Measurements from ENCODE around the gene HOXA9.

- TF ChIP-seq EP300 (IDR thresholded peaks at IDR 0.05), result no peak
- TF ChIP-seq CHD4 (IDR thresholded peaks at IDR 0.05; ENCODE audit: borderline replicate concordance), result no peak
- no peak for TF ChIP-seq CTCF (IDR thresholded peaks at IDR 0.05)
- no peak for TF ChIP-seq SREBF2 (IDR thresholded peaks at IDR 0.05)
Observed at GRCh38 chr7:27176962-27177794, 11.8 kb upstream of the HOXA9 start.

Data from A549 (cell line).